ENCODE measurements around the gene HNRNPM.

The HNRNPM gene

DNA sequence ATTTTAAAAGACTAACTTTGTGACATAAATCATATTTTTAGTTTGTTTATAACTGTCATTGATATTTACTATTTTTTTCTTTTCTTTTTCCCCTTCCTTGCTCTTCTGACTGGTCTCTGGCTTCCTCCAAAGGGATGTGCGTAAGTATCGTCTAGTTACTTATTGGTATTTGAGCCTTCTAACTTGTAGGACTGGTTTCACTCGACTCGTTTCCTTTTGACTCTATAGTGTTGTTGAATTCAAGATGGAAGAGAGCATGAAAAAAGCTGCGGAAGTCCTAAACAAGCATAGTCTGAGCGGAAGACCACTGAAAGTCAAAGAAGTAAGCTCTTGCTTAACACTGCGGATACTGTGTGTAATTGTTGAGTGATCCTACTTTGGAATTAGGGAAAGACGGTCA is 18.6 kb downstream of the HNRNPM start:
- DNase-seq (ENCODE audit: low read depth in 1 of 2, low spot score in 1 of 2) = no peak
- H3K27me3 ChIP-seq (ENCODE audit: insufficient read depth, poor library complexity, severe bottlenecking) = no peaks in the 10 kb centered on the region
- TF ChIP-seq GABPA (IDR thresholded peaks at IDR 0.05; ENCODE audit: low read depth) = no peak
- TF ChIP-seq, protein P1, sequence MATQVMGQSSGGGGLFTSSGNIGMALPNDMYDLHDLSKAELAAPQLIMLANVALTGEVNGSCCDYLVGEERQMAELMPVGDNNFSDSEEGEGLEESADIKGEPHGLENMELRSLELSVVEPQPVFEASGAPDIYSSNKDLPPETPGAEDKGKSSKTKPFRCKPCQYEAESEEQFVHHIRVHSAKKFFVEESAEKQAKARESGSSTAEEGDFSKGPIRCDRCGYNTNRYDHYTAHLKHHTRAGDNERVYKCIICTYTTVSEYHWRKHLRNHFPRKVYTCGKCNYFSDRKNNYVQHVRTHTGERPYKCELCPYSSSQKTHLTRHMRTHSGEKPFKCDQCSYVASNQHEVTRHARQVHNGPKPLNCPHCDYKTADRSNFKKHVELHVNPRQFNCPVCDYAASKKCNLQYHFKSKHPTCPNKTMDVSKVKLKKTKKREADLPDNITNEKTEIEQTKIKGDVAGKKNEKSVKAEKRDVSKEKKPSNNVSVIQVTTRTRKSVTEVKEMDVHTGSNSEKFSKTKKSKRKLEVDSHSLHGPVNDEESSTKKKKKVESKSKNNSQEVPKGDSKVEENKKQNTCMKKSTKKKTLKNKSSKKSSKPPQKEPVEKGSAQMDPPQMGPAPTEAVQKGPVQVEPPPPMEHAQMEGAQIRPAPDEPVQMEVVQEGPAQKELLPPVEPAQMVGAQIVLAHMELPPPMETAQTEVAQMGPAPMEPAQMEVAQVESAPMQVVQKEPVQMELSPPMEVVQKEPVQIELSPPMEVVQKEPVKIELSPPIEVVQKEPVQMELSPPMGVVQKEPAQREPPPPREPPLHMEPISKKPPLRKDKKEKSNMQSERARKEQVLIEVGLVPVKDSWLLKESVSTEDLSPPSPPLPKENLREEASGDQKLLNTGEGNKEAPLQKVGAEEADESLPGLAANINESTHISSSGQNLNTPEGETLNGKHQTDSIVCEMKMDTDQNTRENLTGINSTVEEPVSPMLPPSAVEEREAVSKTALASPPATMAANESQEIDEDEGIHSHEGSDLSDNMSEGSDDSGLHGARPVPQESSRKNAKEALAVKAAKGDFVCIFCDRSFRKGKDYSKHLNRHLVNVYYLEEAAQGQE (IDR thresholded peaks at IDR 0.05; ENCODE audit: insufficient replicate concordance, low read depth) = no peak
- no peak for TF ChIP-seq POLR2AphosphoS5 (IDR thresholded peaks at IDR 0.05; ENCODE audit: low read depth)
- TF ChIP-seq SPI1 (IDR thresholded peaks at IDR 0.05; ENCODE audit: borderline replicate concordance, low read depth) = no peak
- no peak for TF ChIP-seq CTCF (IDR thresholded peaks at IDR 0.05; ENCODE audit: insufficient read depth, low read length)
- H3K4me3 ChIP-seq (replicated peaks; ENCODE audit: insufficient read depth, low read length) = no peak overlapping the region
- H3K27ac ChIP-seq (replicated peaks) = no peak overlapping the region

DNA sequence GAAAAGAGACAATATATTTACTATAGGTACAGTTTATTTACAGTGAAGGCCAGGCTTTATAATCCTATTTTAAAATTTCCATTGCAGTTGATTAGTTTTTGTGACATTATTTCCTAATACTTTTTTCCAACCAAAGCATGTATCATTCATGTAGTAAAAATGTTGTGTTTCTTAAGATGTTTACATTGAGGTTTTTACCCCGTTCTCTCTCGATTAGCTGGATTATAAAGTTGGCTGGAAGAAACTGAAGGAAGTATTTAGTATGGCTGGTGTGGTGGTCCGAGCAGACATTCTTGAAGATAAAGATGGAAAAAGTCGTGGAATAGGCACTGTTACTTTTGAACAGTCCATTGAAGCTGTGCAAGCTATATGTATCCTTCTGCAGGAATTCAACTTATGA is 21.2 kb downstream of the HNRNPM start:
- TF ChIP-seq CTCF (IDR thresholded peaks at IDR 0.05; ENCODE audit: insufficient read depth, low read length) (no peak), SPI1 (IDR thresholded peaks at IDR 0.05; ENCODE audit: borderline replicate concordance, low read depth) (no peak)
- H3K27me3 ChIP-seq (ENCODE audit: insufficient read depth, poor library complexity, severe bottlenecking) = no peaks in the 10 kb centered on the region
- H3K4me3 ChIP-seq (replicated peaks; ENCODE audit: insufficient read depth, low read length) = no peak overlapping the region
- DNase-seq (ENCODE audit: low read depth in 1 of 2, low spot score in 1 of 2) = no peak
- H3K27ac ChIP-seq (replicated peaks) = no peak overlapping the region

DNA sequence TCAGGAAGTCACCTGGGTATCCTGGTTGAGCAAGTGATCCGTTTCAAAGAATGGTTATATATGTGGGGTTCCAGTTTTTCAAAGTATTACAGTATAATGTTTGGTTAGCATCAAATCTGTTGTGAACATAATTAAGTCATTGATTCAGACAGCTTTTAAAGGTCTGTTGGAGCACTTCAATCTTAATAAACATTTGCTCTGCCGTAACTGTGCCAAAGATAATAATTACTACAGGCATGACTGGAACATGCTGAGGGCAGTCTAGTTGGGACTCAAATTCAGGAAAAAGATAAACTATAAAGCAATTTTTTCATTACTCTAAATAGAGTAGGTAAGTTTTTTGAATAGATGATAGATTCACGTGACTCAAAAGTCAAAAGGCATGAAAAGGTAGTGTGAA is 23.3 kb downstream of the HNRNPM start:
- Histone ChIP-seq H3K27ac (replicated peaks) (no peak overlapping the region), H3K27me3 (ENCODE audit: insufficient read depth, poor library complexity, severe bottlenecking) (no peaks in the 10 kb centered on the region), H3K4me3 (replicated peaks; ENCODE audit: insufficient read depth, low read length) (no peak overlapping the region)
- DNase-seq (ENCODE audit: low read depth in 1 of 2, low spot score in 1 of 2) = no peak
- no peak for TF ChIP-seq CTCF (IDR thresholded peaks at IDR 0.05; ENCODE audit: insufficient read depth, low read length)
- TF ChIP-seq GABPA (IDR thresholded peaks at IDR 0.05; ENCODE audit: low read depth) = no peak
- TF ChIP-seq, protein P1 (IDR thresholded peaks at IDR 0.05; ENCODE audit: insufficient replicate concordance, low read depth) = no peak
- no peak for TF ChIP-seq POLR2AphosphoS5 (IDR thresholded peaks at IDR 0.05; ENCODE audit: low read depth)
- TF ChIP-seq SPI1 (IDR thresholded peaks at IDR 0.05; ENCODE audit: borderline replicate concordance, low read depth) = no peak

DNA sequence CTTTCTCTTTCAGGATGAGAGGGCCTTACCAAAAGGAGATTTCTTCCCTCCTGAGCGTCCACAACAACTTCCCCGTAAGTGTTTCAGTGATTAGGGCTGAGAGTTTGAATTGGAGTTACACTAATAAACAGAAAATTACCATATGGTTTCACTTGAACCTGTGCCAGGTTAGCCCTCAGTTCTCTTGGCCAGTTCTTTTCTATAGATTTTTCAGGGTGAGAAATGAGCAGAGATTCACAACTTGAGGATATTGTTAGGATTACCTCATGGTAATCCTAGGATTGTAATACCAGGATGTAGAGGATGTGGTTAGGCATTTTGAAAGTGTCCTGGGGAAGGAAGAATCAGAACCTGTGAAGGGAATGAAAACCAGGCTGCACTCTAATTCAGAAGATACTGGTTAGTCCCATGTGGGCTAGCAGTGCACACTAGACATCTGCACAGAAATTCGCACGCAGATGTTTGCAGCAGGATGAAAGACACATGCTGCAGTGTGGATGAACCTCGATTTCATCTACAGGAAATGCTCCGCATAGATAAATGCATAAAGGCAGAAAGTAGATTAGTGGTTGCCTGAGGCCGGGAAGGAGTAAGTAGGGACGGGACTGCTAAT is 24.1 kb downstream of the HNRNPM start:
- Histone ChIP-seq H3K27me3 (ENCODE audit: insufficient read depth, poor library complexity, severe bottlenecking) (no peaks in the 10 kb centered on the region), H3K4me3 (replicated peaks; ENCODE audit: insufficient read depth, low read length) (no peak overlapping the region), H3K27ac (replicated peaks) (no peak overlapping the region)
- no peak for DNase-seq (ENCODE audit: low read depth in 1 of 2, low spot score in 1 of 2)
- TF ChIP-seq POLR2AphosphoS5 (IDR thresholded peaks at IDR 0.05; ENCODE audit: low read depth) (no peak), GABPA (IDR thresholded peaks at IDR 0.05; ENCODE audit: low read depth) (no peak), SPI1 (IDR thresholded peaks at IDR 0.05; ENCODE audit: borderline replicate concordance, low read depth) (no peak), CTCF (IDR thresholded peaks at IDR 0.05; ENCODE audit: insufficient read depth, low read length) (no peak)
- TF ChIP-seq, protein P1 (IDR thresholded peaks at IDR 0.05; ENCODE audit: insufficient replicate concordance, low read depth) = no peak

All from HL-60 (cell line).